OCI-LY3 (cell line): ENCODE results near the gene EIF4G1.
"Not testable (repeated sequence)": the region's sequence is repeated elsewhere in the genome, so short reads cannot be mapped to it uniquely, and the experiment has no call there.

Experiments used
- H2AFZ ChIP-seq: fragments of 200-600, 300-600 bp; shearing (Covaris generic); 2 replicates; pipeline ENCODE4 v1.6.0; 2014; ENCODE audit warnings: antibody characterized with exemption, low read depth, low read length
- H3K27ac ChIP-seq: fragments of 200-600, 300-600 bp; sonication (generic); 2 replicates; pipeline ENCODE4 v1.5.1; 2014; ENCODE audit warnings: mild to moderate bottlenecking, low read length, moderate library complexity, mixed read lengths
- H3K27me3 ChIP-seq: fragments of 200-600, 300-600 bp; sonication (generic); 2 replicates; pipeline ENCODE4 v1.6.1; 2014; ENCODE audit warnings: low read depth, low read length, mixed read lengths
- H3K36me3 ChIP-seq: fragments of 200-600, 300-600 bp; sonication (generic); replicated peaks from 2 replicates; pipeline ENCODE3; 2014; ENCODE audit warnings: low read depth, low read length, mixed read lengths
- H3K4me1 ChIP-seq: fragments of 300-600, 200-600 bp; sonication (generic); 2 replicates; pipeline ENCODE4 v1.6.1; 2014; ENCODE audit warnings: low read length, mixed read lengths
- H3K4me2 ChIP-seq: fragments of 200-600, 300-600 bp; sonication (generic); 2 replicates; pipeline ENCODE4 v1.6.1; 2014; ENCODE audit warnings: low read length, mixed read lengths
- H3K4me3 ChIP-seq: fragments of 300-600, 200-600 bp; sonication (generic); 2 replicates; pipeline ENCODE4 v1.5.1; 2014; ENCODE audit warnings: antibody characterized with exemption, mild to moderate bottlenecking, low read length, moderate library complexity
- H3K79me2 ChIP-seq: fragments of 300-600, 200-600 bp; shearing (Covaris generic); 2 replicates; pipeline ENCODE4 v1.6.1; 2014; ENCODE audit warnings: mild to moderate bottlenecking, low read length, mixed read lengths
- H3K9ac ChIP-seq: fragments of 300-600, 200-600 bp; shearing (Covaris generic); 2 replicates; pipeline ENCODE4 v1.6.0; 2014; ENCODE audit warnings: mild to moderate bottlenecking, low read length, moderate library complexity
- H3K9me3 ChIP-seq: fragments of 200-600, 300-600 bp; shearing (Covaris generic); 2 replicates; pipeline ENCODE4 v1.6.1; 2014; ENCODE audit warnings: low read length, mixed read lengths; ENCODE audit not compliant: insufficient read depth
- H4K20me1 ChIP-seq: fragments of 200-600, 300-600 bp; sonication (generic); 2 replicates; pipeline ENCODE4 v1.6.1; 2016; ENCODE audit warnings: low read length, mixed read lengths; ENCODE audit not compliant: insufficient read depth
- EZH2phosphoT487 ChIP-seq: fragments of 200-600 bp; shearing (Covaris generic); IDR thresholded peaks from 2 replicates; pipeline ENCODE4 v1.6.1; 2018; ENCODE audit warnings: antibody characterized with exemption, mixed run types, low read depth
- TF ChIP-seq, protein P1 (sequence below): fragments of 200-600, 300-600 bp; sonication (generic); IDR thresholded peaks from 2 replicates; pipeline ENCODE4 v1.5.1; 2014; ENCODE audit warnings: antibody characterized with exemption, low read length, low read depth

Gene EIF4G1

DNA sequence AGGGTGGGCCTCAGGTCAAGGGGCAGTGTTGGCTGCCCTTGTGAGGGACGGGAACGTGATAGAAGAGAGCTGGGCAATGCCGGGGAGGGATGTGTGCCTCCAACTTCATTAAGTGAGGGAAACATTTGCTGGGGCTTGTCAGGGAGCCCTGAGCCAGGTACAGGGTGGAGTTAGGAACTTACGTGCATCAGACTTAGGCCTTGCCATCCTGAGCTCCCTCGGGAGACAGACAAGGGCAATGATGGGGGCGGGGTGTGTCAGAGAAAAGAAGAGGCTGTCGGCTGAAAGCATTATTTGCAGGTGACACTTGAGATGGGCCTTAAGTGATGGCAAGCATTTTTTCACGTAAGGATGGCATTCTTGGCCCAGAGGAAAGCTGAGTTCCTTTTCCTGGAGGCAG lies 24.6 kb downstream of the EIF4G1 start:
- Histone ChIP-seq H3K4me3 (no peak overlapping the region), H3K4me1 (peaks cover 4% of the 10 kb centered on the region; the same call in 1 of the 2 replicates), H2AFZ (no peak overlapping the region), H3K4me2 (no peak overlapping the region), H3K27me3 (no peaks in the 10 kb centered on the region), H4K20me1 (peaks cover 16% of the 10 kb centered on the region), H3K36me3 (peaks cover 24% of the 10 kb centered on the region), H3K9me3 (no peaks in the 10 kb centered on the region), H3K79me2 (no peaks in the 10 kb centered on the region), H3K27ac (no peak overlapping the region), H3K9ac (no peak overlapping the region)
- TF ChIP-seq EZH2phosphoT487 = no peak
- TF ChIP-seq, protein P1, sequence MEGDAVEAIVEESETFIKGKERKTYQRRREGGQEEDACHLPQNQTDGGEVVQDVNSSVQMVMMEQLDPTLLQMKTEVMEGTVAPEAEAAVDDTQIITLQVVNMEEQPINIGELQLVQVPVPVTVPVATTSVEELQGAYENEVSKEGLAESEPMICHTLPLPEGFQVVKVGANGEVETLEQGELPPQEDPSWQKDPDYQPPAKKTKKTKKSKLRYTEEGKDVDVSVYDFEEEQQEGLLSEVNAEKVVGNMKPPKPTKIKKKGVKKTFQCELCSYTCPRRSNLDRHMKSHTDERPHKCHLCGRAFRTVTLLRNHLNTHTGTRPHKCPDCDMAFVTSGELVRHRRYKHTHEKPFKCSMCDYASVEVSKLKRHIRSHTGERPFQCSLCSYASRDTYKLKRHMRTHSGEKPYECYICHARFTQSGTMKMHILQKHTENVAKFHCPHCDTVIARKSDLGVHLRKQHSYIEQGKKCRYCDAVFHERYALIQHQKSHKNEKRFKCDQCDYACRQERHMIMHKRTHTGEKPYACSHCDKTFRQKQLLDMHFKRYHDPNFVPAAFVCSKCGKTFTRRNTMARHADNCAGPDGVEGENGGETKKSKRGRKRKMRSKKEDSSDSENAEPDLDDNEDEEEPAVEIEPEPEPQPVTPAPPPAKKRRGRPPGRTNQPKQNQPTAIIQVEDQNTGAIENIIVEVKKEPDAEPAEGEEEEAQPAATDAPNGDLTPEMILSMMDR = no peak

DNA sequence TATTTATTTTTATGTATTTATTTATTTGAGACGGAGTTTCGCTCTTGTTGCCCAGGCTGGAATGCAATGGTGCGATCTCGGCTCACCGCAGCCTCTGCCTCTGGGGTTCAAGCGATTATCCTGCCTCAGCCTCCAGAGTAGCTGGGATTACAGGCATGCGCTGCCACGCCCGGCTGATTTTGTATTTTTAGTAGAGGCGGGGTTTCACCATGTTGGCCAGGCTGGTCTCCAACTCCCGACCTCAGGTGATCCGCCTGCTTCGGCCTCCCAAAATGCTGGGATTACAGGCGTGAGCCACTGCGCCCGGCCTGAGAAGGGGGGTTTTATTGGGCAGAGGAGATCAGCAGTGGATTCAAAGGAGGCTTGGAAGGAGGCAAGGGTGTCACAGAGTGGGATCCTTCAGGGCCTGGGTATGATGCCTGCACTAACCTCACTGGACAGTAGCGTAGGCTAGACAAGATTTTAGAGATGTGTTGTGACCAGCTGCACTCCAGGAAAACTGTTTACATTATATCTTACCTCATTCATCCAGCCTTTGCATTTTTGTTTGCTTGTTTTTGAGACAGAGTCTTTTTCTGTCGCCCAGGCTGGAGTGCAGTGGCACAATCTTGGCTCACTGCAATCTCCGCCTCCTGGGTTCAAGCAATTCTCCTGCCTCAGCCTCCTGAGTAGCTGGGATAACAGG lies 25.2 kb downstream of the EIF4G1 start:
- H3K4me2 ChIP-seq, H3K4me3 ChIP-seq, H2AFZ ChIP-seq, H3K9ac ChIP-seq, H3K4me1 ChIP-seq, H3K9me3 ChIP-seq, H3K27ac ChIP-seq, H3K79me2 ChIP-seq, H3K27me3 ChIP-seq: not testable (repeated sequence)
- Histone ChIP-seq H3K36me3 (peaks cover 18% of the 10 kb centered on the region), H4K20me1 (peaks cover 10% of the 10 kb centered on the region; the same call in 1 of the 2 replicates)

DNA sequence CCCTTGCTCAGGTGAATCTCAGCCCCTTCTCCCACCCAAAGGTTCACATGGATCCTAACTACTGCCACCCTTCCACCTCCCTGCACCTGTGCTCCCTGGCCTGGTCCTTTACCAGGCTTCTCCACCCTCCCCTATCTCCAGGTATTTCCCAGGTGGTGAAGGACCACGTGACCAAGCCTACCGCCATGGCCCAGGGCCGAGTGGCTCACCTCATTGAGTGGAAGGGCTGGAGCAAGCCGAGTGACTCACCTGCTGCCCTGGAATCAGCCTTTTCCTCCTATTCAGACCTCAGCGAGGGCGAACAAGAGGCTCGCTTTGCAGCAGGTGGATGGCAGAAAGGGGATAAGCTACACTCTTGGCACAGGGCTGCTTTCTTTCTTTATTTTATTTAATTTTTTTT lies 27.5 kb downstream of the EIF4G1 start:
- TF ChIP-seq, protein P1 = no peak
- no peak for TF ChIP-seq EZH2phosphoT487
- Histone ChIP-seq H3K27me3 (no peaks in the 10 kb centered on the region), H3K27ac (no peak overlapping the region), H3K4me2 (no peak overlapping the region), H4K20me1 (0 out of 2 replicates have a peak, but pooled peaks cover 2% of the 10 kb centered on the region), H3K79me2 (no peaks in the 10 kb centered on the region), H3K9ac (no peak overlapping the region), H3K36me3 (peaks cover 6% of the 10 kb centered on the region), H3K4me3 (no peak overlapping the region), H3K9me3 (no peaks in the 10 kb centered on the region), H2AFZ (no peak overlapping the region), H3K4me1 (no peaks in the 10 kb centered on the region)

DNA sequence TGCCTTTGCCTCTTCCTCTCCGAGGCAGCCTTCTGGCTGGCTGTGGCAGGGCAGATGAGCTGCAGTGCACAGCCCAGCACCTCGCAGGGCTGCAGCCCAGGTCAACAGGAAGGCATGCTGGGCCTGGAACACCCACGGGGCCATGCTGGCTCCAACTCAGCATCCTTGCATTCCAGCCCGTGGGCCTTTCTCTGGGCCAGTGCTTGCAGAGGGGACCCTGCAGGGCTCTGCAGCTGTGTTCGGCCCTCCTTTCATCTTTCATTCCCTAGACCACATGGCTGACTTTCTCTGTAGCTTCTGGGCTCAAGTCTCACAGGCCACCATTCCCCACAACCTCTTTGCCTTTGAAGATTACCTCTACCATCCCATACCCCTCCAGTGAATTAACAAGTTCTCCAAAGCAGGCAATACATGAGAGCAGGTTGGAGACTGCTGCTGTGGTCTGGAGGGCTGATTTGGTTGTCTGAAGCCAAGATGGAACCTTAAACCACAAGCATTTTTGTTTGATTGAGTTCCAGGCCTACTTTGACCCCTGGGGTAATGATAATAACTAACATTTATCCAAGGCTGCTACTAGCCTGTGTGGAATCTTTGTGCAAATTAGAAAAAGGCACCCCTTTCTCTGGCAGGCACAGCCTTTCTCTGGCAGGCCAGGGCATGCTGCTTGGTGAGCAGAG lies 28.9 kb downstream of the EIF4G1 start:
- no peaks in the 10 kb centered on the region for H4K20me1 ChIP-seq
- no peak overlapping the region for H3K9ac ChIP-seq
- no peaks in the 10 kb centered on the region for H3K9me3 ChIP-seq

More for the DNA sequence above, 28.9 kb downstream of the EIF4G1 start:
- Histone ChIP-seq H2AFZ (no peak overlapping the region), H3K79me2 (no peaks in the 10 kb centered on the region), H3K36me3 (no peaks in the 10 kb centered on the region), H3K4me2 (no peak overlapping the region), H3K4me1 (no peaks in the 10 kb centered on the region), H3K27me3 (no peaks in the 10 kb centered on the region), H3K4me3 (no peak overlapping the region), H3K27ac (no peak overlapping the region)
- TF ChIP-seq EZH2phosphoT487 = no peak
- TF ChIP-seq, protein P1 = no peak
